OCI-LY7 (cell line): ENCODE measurements around the gene MEIS2. TPM values are rescaled to one million over a fixed set of nuclear protein-coding genes. Genes with fewer than 3 reads are reported as not detected.

Experiments used
- BruUV-seq: library from RNA; stranded (reverse); fragments of 400-500 nt; replicated peaks from 2 replicates; lab custom pipeline; 2021; lab: Mats Ljungman, UMichigan
- CTCF ChIA-PET: fragments of 300-600 bp; sonication (Branson Sonifier 250); formaldehyde crosslinking; loops from one replicate; lab custom pipeline; 2022; ENCODE audit warnings: antibody characterized with exemption; ENCODE audit not compliant: unreplicated experiment; lab: Charles Lee
- POLR2A ChIA-PET: fragments of 300-600 bp; sonication (Branson Sonifier 250); formaldehyde crosslinking; loops from one replicate; lab custom pipeline; 2022; ENCODE audit warnings: antibody characterized with exemption; lab: Charles Lee
- DNase-seq: peaks from one replicate; pipeline ENCODE4 v3.0.0-alpha.2; 2015; ENCODE audit warnings: low spot score
- H2AFZ ChIP-seq: fragments of 200-600 bp; sonication (generic), shearing (Covaris generic); 2 replicates; pipeline ENCODE4 v1.6.1; 2014; ENCODE audit warnings: mild to moderate bottlenecking, antibody characterized with exemption, low read length, moderate library complexity
- H3K27ac ChIP-seq: fragments of 200-600 bp; sonication (generic); 2 replicates; pipeline ENCODE4 v1.5.1; 2014; ENCODE audit warnings: mixed run types, low read depth, mild to moderate bottlenecking, moderate library complexity, low read length, inconsistent platforms; ENCODE audit not compliant: poor library complexity, severe bottlenecking
- H3K36me3 ChIP-seq: fragments of 200-600 bp; sonication (generic); 2 replicates; pipeline ENCODE4 v1.6.1; 2014; ENCODE audit warnings: mild to moderate bottlenecking, antibody characterized with exemption, low read length, moderate library complexity, mixed read lengths; ENCODE audit not compliant: insufficient read depth
- H3K4me1 ChIP-seq: fragments of 200-600 bp; sonication (generic); 2 replicates; pipeline ENCODE4 v1.5.1; 2014; ENCODE audit warnings: mild to moderate bottlenecking, low read length; ENCODE audit not compliant: insufficient read depth, poor library complexity, severe bottlenecking
- H3K4me2 ChIP-seq: fragments of 200-600 bp; sonication (generic); 2 replicates; pipeline ENCODE4 v1.6.1; 2014; ENCODE audit warnings: mild to moderate bottlenecking, low read length
- H3K4me3 ChIP-seq: fragments of 200-600 bp; sonication (generic); 2 replicates; pipeline ENCODE4 v1.5.1; 2014; ENCODE audit warnings: mild to moderate bottlenecking, low read depth, low read length; ENCODE audit not compliant: poor library complexity, severe bottlenecking
- H3K79me2 ChIP-seq: fragments of 200-600 bp; sonication (generic); 2 replicates; pipeline ENCODE4 v1.6.1; 2016; ENCODE audit warnings: low read depth, mild to moderate bottlenecking, low read length, moderate library complexity, mixed read lengths; ENCODE audit not compliant: insufficient read depth
- H3K9me2 ChIP-seq: fragments of 200-600 bp; sonication (generic); 2 replicates; pipeline ENCODE4 v1.6.1; 2016; ENCODE audit warnings: mild to moderate bottlenecking, low read length, mixed read lengths; ENCODE audit not compliant: insufficient read depth
- H3K9me3 ChIP-seq: fragments of 200-600 bp; sonication (generic); 2 replicates; pipeline ENCODE4 v1.6.1; 2014; ENCODE audit warnings: mild to moderate bottlenecking, mixed run types, low read length, mixed read lengths
- H4K20me1 ChIP-seq: fragments of 200-600 bp; sonication (generic); 2 replicates; pipeline ENCODE4 v1.6.1; 2014; ENCODE audit warnings: mild to moderate bottlenecking, antibody characterized with exemption, low read length, moderate library complexity, mixed read lengths; ENCODE audit not compliant: insufficient read depth
- CTCF ChIP-seq: fragments of 200-600 bp; sonication (generic); conservative IDR thresholded peaks from 2 replicates; pipeline ENCODE4 v1.5.1; 2014; ENCODE audit warnings: mild to moderate bottlenecking, antibody characterized with exemption, low read length, moderate library complexity, mixed read lengths
- EZH2phosphoT487 ChIP-seq: fragments of 200-600 bp; sonication (generic); IDR thresholded peaks from 2 replicates; pipeline ENCODE4 v1.6.1; 2018; ENCODE audit warnings: low read depth, borderline replicate concordance, mild to moderate bottlenecking, mixed run types, antibody characterized with exemption, low read length, moderate library complexity, mixed read lengths
- intact Hi-C: fragments of 100-400 bp; cut with micrococcal nuclease; formaldehyde crosslinking; loops from one replicate; pipeline ENCODE4 v1.10.0; 2022; ENCODE audit not compliant: unreplicated experiment
- total RNA-seq, 2 experiments: library from RNA; depleted of rRNA in 1 of 2; stranded (reverse); fragments of >200 nt in 1 of 2; shearing (Covaris generic) in 1 of 2; gene quantifications; 2 replicates each; pipeline ENCODE4 v1.2.3, GENCODE V29; 2014 to 2022

The MEIS2 gene
- total RNA-seq, 2 experiments from 2014 or later = 31.0 to 35.8 TPM

- CTCF ChIA-PET = no interaction called here
- no peaks in the 10 kb centered on the region for H3K9me3 ChIP-seq
- no peak overlapping the region for H3K4me2 ChIP-seq
- peaks cover 11% of the 10 kb centered on the region for H3K4me1 ChIP-seq
- no peaks in the 10 kb centered on the region for H3K9me2 ChIP-seq
- intact Hi-C loops = no loop called here
- BruUV-seq = no TSS peak
- no peak overlapping the region for H3K27ac ChIP-seq
- no peaks in the 10 kb centered on the region for H3K36me3 ChIP-seq
- H2AFZ ChIP-seq = no peak overlapping the region
- TF ChIP-seq EZH2phosphoT487 (no peak), CTCF (no peak)
- H4K20me1 ChIP-seq = peaks cover 10% of the 10 kb centered on the region; the same call in 1 of the 2 replicates
- H3K4me3 ChIP-seq = no peak overlapping the region
- POLR2A ChIA-PET = interaction anchor here (0.7 kb wide), 2 partner anchors 15 to 214 kb away, joined by 3 read pairs; no protein-coding TSS in a partner anchor
- no peak for DNase-seq
- H3K79me2 ChIP-seq = no peaks in the 10 kb centered on the region
These were observed 4.7 kb upstream of the MEIS2 start for GRCh38 chr15:37105029-37105428.

- intact Hi-C loops = loop anchor here (5.0 kb wide), 3 partner anchors 72 to 1557 kb away; partner anchors contain the start of gene DPH6
- H3K36me3 ChIP-seq = no peaks in the 10 kb centered on the region
- no peak overlapping the region for H3K4me2 ChIP-seq
- CTCF ChIA-PET = interaction anchor here (0.6 kb wide), 1 partner anchor 25 kb away, joined by 6 read pairs; no protein-coding TSS in a partner anchor
- peaks cover 10% of the 10 kb centered on the region; the same call in 1 of the 2 replicates for H4K20me1 ChIP-seq
- no TSS peak for BruUV-seq
- H3K27ac ChIP-seq = no peak overlapping the region
- H3K9me2 ChIP-seq = no peaks in the 10 kb centered on the region
- no peak overlapping the region for H3K4me3 ChIP-seq
- no peak for DNase-seq
- POLR2A ChIA-PET = interaction anchor here (0.6 to 0.7 kb wide), 3 partner anchors 213 to 1396 kb away, joined by 3 to 5 read pairs (median 3); no protein-coding TSS in a partner anchor
- TF ChIP-seq CTCF (no peak), EZH2phosphoT487 (no peak)
- H2AFZ ChIP-seq = no peak overlapping the region
- H3K79me2 ChIP-seq = peaks cover 3% of the 10 kb centered on the region; the same call in 1 of the 2 replicates
- peaks cover 11% of the 10 kb centered on the region for H3K4me1 ChIP-seq
- no peaks in the 10 kb centered on the region for H3K9me3 ChIP-seq
These were observed 4.2 kb upstream of the MEIS2 start for GRCh38 chr15:37104424-37104981.
